ENCODE measurements around the gene PTPN23.

Gene PTPN23

DNA sequence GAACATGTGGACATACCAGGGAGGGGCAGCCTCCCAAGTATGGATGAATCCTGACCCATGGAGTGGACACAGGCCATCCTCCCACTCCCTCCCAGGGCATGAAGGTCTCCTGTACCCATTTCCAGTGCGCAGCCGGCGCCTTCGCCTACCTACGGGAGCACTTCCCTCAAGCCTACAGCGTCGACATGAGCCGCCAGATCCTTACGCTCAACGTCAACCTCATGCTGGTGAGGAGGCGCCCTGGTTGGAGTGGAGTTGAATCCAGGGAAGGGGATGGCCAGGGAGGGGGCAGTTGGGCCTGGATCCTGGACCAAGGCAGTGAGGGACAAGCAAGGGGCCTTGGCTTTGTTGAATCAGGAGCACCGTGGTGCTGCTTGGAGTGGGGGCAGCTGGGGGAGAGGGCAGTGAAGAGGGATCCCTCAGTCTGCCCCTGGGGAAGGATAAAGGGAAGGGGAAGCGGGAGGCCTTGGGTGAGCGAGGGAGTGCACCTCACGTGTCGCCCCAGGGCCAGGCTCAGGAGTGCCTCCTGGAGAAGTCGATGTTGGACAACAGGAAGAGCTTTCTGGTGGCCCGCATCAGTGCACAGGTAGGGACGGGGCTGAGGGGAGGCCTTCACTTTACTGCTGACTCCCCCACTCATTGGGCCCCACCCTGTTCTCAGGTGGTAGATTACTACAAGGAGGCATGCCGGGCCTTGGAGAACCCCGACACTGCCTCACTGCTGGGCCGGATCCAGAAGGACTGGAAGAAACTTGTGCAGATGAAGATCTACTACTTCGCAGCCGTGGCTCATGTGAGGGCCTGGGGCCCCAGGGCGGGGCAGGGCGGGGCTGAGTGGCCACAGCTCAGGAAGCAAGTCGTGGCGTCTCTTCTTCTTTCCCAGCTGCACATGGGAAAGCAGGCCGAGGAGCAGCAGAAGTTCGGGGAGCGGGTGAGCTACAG lies 25.3 kb downstream of the PTPN23 start:
- no peak for DNase-seq (ENCODE audit: low read depth)

DNA sequence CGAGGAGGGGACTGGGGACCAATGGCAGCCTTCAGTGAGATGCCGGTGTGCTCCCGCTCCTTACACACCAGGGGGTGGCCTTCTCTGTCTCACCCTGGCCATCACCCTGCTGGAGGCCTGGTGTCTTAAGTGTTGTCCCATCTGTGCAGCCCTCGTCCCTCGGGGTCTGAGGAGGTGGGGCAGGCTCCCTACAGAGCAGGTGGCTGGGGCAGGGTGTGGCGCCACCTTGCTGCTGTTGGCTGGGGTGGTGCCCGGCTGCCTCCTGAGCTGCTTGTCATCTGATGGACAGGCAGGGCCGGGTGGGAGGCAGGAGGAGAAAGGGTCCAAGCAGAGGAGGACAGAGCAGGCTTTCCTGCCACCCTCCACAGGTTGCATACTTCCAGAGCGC lies 25.9 kb downstream of the PTPN23 start:
- DNase-seq (ENCODE audit: low read depth), result no peak

DNA sequence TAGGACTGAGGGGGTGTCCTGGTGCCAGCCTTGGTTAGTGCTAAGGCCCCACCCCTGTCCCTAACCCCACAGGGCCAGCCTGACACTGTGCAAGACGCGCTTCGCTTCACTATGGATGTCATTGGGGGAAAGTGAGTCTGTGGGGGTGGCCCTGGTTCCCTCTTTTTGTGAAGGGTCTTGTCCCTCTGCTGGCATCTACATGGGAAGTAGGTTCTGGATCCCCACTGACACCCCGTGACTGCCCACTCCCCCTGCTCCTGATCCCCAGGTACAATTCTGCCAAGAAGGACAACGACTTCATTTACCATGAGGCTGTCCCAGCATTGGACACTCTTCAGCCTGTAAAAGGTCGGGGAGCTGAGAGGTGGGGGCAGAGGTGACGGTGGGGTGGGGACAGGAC lies 26.4 kb downstream of the PTPN23 start:
- DNase-seq (ENCODE audit: low read depth), result no peak

DNA sequence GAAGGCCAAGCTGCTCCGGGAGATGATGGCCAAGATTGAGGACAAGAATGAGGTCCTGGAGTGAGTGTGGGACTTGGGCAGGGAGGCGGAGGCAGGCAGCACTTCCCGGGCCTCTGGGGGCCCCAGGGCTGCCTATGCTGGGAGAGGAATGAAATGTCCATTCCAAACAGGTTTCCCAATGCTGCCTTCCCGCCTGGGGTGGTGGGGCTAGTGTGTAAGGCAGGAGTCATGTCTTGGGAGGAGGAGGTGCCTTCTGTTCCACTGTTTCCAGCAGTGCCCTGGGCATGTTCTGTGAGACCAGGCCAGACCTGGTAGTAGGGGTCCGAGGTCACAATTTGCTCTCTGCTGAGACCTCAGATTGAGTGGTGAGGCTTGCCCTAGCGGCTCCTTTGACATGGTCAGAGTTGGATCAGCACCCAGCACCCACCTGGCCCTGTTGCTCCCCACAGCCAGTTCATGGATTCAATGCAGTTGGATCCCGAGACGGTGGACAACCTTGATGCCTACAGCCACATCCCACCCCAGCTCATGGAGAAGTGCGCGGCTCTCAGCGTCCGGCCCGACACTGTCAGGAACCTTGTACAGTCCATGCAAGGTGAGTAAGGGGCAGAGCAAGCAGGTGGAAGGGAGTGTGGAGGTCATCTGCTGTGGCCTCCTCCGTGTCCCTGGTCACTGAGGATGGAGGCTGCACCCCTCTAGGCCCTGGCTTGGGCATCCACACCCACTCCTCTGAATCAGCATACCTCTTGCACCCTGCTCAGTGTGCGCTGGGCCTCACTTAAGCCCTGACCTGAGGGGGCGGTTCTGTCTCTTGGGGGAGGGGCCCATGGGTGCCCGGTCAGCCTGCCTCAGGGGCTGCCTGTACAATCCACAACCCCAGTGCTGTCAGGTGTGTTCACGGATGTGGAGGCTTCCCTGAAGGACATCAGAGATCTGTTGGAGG lies 27.3 kb downstream of the PTPN23 start:
- no peak for DNase-seq (ENCODE audit: low read depth)

DNA sequence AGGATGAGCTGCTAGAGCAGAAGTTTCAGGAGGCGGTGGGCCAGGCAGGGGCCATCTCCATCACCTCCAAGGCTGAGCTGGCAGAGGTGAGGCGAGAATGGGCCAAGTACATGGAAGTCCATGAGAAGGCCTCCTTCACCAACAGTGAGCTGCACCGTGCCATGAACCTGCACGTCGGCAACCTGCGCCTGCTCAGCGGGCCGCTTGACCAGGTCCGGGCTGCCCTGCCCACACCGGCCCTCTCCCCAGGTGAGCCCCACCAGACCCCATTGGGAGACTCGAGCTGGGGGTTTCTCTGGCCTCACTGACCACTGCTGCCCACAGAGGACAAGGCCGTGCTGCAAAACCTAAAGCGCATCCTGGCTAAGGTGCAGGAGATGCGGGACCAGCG lies 28.0 kb downstream of the PTPN23 start:
- no peak for DNase-seq (ENCODE audit: low read depth)

DNA sequence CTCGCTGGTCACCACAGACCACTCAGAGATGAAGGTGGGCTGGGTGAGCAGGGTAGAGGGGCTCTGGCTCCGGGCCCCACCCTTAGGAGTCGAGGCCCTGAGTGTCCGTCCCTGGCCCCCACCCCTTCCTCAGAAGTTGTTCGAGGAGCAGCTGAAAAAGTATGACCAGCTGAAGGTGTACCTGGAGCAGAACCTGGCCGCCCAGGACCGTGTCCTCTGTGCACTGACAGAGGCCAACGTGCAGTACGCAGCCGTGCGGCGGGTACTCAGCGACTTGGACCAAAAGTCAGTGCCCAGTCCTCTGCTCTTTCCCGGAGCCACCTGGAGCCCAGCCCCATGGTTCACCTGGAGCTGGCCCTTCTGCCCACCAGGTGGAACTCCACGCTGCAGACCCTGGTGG lies 28.5 kb downstream of the PTPN23 start:
- DNase-seq (ENCODE audit: low read depth), result no peak

DNA sequence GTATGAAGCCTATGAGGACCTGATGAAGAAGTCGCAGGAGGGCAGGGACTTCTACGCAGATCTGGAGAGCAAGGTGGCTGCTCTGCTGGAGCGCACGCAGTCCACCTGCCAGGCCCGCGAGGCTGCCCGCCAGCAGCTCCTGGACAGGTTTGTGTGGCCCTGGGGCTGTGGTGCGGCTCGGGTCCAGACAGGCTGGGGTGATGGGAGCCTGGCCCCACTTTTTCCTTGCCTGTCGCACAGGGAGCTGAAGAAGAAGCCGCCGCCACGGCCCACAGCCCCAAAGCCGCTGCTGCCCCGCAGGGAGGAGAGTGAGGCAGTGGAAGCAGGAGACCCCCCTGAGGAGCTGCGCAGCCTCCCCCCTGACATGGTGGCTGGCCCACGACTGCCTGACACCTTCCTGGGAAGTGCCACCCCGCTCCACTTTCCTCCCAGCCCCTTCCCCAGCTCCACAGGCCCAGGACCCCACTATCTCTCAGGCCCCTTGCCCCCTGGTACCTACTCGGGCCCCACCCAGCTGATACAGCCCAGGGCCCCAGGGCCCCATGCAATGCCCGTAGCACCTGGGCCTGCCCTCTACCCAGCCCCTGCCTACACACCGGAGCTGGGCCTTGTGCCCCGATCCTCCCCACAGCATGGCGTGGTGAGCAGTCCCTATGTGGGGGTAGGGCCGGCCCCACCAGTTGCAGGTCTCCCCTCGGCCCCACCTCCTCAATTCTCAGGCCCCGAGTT lies 29.0 kb downstream of the PTPN23 start:
- DNase-seq (ENCODE audit: low read depth), result no peak

DNA sequence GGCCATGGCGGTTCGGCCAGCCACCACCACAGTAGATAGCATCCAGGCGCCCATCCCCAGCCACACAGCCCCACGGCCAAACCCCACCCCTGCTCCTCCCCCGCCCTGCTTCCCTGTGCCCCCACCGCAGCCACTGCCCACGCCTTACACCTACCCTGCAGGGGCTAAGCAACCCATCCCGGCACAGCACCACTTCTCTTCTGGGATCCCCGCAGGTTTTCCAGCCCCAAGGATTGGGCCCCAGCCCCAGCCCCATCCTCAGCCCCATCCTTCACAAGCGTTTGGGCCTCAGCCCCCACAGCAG lies 29.5 kb downstream of the PTPN23 start:
- no peak for DNase-seq (ENCODE audit: low read depth)

DNA sequence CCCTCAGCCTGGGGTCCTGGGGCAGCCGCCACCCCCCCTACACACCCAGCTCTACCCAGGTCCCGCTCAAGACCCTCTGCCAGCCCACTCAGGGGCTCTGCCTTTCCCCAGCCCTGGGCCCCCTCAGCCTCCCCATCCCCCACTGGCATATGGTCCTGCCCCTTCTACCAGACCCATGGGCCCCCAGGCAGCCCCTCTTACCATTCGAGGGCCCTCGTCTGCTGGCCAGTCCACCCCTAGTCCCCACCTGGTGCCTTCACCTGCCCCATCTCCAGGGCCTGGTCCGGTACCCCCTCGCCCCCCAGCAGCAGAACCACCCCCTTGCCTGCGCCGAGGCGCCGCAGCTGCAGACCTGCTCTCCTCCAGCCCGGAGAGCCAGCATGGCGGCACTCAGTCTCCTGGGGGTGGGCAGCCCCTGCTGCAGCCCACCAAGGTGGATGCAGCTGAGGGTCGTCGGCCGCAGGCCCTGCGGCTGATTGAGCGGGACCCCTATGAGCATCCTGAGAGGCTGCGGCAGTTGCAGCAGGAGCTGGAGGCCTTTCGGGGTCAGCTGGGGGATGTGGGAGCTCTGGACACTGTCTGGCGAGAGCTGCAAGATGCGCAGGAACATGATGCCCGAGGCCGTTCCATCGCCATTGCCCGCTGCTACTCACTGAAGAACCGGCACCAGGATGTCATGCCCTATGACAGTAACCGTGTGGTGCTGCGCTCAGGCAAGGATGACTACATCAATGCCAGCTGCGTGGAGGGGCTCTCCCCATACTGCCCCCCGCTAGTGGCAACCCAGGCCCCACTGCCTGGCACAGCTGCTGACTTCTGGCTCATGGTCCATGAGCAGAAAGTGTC lies 30.2 kb downstream of the PTPN23 start:
- DNase-seq (ENCODE audit: low read depth), result no peak

DNA sequence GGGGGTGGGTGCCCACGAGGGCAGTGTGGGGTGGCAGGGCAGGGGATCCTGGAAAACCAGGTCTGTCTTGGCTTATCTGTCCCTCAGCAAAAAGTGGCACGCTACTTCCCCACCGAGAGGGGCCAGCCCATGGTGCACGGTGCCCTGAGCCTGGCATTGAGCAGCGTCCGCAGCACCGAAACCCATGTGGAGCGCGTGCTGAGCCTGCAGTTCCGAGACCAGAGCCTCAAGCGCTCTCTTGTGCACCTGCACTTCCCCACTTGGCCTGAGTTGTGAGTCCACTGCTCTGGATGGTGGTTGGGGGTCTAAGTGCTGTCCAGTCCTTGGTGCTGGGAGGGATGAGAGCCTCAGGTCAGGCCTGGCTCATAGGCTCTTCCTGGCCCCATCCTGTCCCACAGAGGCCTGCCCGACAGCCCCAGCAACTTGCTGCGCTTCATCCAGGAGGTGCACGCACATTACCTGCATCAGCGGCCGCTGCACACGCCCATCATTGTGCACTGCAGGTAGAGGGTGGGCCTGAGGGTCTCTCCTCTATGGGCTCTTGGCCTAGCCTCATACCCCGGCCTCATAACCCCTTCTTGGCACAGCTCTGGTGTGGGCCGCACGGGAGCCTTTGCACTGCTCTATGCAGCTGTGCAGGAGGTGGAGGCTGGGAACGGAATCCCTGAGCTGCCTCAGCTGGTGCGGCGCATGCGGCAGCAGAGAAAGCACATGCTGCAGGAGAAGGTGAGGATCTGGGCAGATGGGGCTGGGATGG lies 31.1 kb downstream of the PTPN23 start:
- no peak for DNase-seq (ENCODE audit: low read depth)

DNA sequence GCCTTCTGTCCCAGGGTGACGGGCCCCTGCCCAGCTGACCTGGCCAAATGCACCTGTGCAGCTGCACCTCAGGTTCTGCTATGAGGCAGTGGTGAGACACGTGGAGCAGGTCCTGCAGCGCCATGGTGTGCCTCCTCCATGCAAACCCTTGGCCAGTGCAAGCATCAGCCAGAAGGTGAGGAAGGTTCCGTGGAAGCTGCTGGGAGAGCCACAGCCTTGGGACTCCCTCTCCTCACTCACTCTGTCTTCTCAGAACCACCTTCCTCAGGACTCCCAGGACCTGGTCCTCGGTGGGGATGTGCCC lies 31.6 kb downstream of the PTPN23 start:
- DNase-seq (ENCODE audit: low read depth), result no peak

DNA sequence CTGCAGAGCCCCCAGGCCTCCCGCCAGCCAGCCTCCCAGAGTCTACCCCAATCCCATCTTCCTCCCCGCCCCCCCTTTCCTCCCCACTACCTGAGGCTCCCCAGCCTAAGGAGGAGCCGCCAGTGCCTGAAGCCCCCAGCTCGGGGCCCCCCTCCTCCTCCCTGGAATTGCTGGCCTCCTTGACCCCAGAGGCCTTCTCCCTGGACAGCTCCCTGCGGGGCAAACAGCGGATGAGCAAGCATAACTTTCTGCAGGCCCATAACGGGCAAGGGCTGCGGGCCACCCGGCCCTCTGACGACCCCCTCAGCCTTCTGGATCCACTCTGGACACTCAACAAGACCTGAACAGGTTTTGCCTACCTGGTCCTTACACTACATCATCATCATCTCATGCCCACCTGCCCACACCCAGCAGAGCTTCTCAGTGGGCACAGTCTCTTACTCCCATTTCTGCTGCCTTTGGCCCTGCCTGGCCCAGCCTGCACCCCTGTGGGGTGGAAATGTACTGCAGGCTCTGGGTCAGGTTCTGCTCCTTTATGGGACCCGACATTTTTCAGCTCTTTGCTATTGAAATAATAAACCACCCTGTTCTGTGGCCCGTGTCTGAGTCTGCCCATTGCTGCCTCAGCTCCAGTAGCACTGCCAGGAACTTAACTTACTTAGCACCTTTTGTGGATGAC lies 32.2 kb downstream of the PTPN23 start:
- no peak for DNase-seq (ENCODE audit: low read depth)

DNA sequence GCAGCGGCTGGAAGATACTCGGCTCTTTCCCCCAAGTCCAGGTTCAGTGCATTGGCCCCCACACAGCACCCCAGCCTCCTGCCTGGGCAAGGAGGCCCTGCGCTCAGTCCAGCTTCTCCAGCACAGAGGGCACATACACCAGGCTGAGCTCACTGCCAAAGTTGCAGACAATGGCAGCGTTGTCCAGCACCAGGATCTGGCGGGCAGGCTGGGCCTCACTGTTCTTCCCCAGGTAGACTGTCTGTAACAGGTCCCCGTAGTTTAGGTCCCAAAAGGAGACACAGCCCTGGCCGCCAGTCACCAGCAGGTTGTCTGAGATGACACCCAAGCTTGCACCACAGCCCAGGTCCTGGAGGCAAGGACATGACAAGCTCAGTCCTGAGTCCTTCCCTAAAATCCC lies 32.9 kb downstream of the PTPN23 start:
- no peak for DNase-seq (ENCODE audit: low read depth)

DNA sequence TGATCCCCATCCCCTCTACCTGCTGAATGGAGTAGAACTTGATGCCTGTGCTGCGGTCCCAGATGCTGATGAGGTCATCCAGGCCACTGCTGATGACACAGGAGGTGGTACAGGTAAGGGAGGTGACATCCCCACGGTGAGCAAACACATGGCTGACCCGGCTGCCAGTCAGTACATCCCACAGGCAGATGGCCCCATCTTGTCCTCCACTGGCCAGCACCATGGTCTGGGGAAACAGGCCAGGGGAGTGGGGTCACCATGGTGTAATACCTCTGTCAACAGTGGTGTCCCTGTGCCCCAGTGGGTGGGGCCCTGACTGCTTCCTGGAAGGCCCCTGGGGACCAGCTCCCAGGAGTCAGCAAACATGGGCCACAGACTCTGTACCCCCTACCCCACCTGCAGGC lies 33.3 kb downstream of the PTPN23 start:
- no peak for DNase-seq (ENCODE audit: low read depth)

DNA sequence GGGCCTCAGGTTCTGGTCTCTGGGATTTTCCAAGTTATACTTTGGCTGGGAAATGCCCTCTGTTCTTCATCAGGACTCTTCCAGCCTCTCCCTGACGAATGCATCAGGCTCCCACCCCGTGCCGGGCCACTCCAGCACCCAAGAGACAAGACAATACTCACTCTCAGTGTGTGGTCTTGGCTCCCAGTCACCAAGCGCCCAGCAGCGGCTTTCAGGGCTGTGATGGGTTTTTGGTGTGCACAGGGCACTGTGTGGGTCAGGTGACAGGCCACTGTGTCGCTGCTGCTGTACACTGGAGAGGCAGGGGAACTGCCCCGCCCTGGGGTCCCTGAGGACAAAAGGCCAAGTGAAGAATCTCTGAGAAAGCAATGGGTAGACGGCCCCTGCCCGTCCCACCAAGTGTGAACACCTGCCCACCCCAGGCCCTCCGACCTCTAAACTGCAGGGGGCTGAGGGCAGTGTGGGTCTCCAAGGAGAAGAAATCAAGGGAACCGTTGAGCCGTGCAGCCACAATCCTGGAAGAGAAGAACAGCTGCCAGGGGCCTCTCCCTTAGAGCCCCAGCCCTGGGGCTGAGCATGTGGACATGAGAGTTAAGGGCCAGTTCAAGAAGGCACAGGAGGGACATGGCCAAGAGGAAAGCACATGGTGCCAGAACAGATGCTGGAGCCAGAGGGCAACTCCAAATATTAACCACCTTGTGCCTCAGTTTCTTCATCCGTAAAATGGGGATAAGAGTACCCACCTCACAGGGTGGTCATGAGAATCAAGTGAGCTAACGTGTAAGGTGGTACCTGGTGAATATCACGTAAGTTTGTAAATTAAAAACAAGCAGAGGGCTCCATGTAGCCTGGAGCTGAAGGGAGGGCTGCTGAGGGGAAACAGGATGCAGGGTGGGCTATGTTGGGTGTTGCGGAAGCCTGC lies 34.1 kb downstream of the PTPN23 start:
- DNase-seq (ENCODE audit: low read depth), result no peak

DNA sequence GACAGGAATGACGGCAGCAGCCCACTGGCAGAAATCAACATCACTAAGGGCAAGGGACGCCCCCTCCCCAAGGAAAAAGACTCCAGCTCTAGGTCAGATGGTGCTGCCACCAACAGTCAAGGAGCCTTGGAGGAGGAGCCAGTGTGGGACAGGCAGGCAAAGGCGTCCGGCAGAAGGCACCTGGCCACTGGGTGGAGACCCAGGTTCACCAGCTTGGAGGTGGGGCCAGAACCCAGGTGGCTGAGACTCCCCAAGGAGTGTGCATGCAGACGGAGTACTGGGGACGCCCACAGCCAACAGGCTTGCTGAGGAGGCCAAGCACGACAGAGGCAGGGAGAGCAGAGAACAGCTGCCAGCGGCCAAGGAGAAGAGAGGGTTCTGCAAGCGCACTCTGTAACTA lies 35.2 kb downstream of the PTPN23 start:
- DNase-seq (ENCODE audit: low read depth), result no peak

DNA sequence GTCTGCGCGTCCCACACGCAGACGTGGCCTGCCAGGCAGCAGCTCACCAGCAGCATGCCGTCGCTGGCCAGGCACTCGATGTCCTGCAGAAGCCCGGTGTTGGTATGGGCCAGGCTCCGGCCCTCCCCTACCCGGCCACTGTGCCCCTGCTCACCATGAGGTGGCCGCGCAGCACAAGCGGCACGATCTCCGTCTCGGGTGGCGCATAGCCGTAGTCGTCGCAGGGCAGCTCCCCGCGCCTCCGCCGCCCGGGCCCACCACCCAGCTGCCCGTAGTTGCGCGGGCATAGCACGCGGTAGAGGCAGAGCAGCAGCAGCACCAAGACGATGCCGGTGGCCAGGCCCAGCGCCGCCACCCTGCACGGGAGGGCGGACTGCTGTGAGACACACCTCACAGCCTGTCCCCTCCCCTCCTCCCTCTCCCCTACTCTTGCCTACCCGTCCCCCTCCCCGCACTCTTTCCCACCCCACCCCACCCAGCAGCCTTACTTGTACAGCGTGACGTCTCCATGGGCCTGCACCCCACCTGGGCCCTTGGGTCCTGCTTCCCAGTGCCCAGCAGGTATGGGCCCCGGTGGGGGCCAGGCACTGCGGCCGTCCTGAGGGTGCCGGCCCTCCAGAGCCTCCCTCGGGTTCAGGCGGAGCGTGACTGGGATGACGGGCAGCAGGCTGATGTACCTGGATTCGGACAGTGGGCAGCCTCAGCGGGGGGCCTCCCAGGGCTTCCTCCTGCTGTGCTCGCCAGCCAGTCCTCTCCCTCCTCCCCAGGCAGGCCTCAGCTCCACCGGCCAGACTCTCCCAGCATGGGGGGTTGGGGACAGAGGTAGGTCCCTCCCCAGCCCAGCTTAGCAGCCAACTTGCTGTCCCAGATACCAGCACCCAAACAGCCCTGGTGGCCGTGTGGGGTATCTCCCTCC lies 37.6 kb downstream of the PTPN23 start:
- no peak for DNase-seq (ENCODE audit: low read depth)

Measured in activated T-helper 9 cell treated with anti-CD3 and anti-CD28 coated beads, Interleukin-2, amount 50 U/mL, for 16 hours (primary cell).